Middle frontal gyrus (tissue), 1 donor: Measurements from ENCODE around the gene SRGAP1.
"Not testable (repeated sequence)": the region's sequence is repeated elsewhere in the genome, so short reads cannot be mapped to it uniquely, and the experiment has no call there.

Experiments used
- DNase-seq: peaks from one replicate; pipeline ENCODE4 v3.0.0-alpha.2; 2015; ENCODE audit warnings: low spot score; ENCODE audit errors: extremely low spot score

SRGAP1 gene

GRCh38 chr12:64004641-64005040 is 160.1 kb downstream of the SRGAP1 start:
- no peak for DNase-seq

- DNase-seq = no peak
These were observed 161.8 kb downstream of the SRGAP1 start for GRCh38 chr12:64006211-64006825.

- no peak for DNase-seq
These were observed 163.4 kb downstream of the SRGAP1 start for GRCh38 chr12:64007853-64008252.

GRCh38 chr12:64008596-64008995 is 164.1 kb downstream of the SRGAP1 start:
- no peak for DNase-seq

DNA sequence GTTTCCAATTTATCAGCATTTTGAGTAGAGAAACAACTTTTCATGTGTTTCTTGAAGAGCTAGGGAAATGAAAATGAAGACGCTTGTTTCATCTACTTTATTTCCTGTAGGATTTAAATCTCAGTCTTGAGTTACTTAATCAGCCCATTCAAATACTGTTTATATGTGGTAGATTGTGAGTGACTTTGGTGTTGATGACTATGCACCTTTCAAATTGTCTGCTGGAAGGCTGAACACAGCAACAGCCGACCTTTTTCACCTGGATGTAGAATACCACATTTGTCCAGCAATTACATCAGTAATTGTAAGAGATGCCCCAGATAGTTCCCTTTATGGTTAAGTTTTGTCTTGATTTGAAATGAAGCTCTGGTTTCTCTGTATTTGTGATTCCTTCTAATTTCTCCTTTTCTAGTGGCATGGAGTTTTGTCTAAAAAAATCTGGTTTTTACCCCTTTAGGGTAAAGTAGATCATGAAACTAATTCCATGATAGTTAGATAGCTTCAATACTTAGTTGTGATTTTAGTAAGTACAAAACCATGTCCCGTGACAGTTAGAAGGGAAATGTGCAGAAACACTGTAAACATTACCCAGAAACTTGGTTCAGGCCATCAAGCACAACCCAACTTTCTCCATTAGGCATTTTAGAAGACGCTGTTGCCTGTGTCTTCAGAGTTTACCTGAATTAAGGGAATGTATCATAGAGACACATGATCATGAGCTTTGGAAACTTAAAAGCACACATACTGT is 165.0 kb downstream of the SRGAP1 start:
- no peak for DNase-seq

DNA sequence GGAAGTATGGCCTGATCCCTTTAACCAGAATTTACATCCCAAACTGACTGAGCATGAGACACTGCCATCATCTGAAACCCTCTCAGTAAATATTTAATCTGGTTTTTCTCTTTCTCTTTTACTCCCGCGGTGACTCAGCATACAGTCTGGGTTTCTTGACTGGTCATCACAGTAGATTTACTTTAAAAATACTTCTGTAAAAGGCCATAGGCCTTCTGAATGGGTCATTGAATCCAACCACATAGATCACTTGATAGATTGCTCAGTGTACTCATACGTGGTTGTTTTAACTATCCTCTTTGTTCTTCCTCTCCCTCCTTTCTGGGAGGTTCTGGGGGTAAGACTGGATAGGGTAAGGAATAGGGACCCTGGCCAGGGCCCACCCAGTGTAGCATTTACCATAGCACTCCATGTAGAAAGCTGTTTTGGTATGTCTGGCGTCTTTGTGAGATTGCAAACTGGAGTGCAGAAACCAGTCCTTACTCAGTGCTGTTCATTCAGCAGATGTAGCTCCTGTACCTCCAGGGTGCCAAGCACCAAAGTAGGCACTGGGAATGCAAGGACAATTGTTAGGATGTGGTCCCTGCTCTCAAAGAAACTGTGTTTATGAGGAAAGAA is 165.7 kb downstream of the SRGAP1 start:
- DNase-seq = no peak

- no peak for DNase-seq
These were observed 172.0 kb downstream of the SRGAP1 start for GRCh38 chr12:64016521-64016920.

GRCh38 chr12:64018116-64018515 is 173.6 kb downstream of the SRGAP1 start:
- DNase-seq = not testable (repeated sequence)

DNA sequence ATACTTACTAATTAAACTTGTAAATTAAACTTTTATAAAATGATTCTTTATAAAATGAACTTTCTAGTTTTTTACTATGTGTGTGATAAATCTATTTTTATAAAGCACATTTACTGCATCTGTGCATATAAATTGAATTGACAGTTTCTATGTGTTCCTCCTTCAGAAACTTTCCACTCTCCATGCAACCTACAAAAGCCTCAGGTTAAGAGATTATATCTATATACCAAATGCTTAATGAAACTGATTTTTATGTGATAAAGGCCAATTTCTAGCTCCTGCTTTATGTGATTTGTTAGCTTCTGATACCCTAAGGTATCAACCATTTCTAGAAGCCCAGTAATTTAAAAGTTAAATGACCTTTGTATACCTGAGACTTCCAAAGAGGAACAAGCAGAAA is 174.0 kb downstream of the SRGAP1 start:
- DNase-seq = no peak

DNA sequence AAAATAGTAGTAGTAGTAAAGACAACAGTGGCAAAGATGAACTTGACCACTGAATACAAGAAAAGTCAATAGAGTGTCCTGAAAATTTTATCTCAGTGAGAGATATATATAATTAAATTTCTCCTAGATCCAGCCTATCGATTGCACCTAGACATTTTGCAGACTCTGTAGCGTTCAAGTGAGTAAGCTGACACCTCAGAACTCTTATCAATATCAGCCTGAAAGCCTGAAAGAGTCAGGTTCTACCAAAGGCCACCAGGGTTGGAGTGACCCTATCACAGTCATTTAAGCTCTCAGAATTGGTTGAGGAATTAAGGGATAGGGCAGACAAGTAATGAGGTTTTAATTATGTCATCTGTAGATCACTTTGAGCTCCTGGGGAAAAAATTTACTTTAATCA is 174.6 kb downstream of the SRGAP1 start:
- DNase-seq = no peak

GRCh38 chr12:64019654-64020053 is 175.2 kb downstream of the SRGAP1 start:
- no peak for DNase-seq

DNA sequence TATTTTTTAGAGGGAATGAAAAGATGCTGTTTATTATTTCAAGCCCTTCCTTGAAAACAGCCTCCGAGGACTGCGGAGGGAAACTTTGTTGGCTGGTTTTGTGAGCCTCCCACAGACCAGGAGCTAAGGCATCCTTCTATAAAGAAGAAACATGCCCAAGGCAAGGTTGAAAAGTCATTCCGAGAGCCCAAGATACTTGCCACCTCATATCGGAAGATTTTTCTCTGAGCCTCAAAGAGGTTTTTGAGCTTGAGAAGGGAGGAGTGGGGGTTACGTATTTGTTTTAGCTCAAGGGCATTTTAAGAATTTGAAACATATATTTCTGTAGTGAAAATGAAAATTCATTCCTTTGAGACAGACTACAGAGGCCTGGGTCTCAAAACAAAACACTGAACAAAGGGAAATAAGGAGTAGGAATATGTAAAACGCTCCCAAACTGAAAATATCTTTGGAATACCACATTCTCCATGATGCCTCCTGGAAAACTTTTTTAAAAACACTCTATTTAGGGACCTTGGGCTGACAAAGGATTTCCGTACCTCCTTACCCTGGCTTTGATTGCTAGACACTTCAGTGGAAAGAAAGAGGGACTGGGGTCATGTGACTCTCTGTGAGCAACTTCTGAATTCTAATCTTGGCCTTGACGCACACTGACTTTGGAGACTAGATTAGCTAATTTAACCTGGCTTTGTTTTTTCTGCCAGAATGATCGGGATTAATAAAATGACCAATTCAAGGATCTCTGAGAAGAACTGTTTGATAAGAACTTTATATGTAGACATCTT is 180.9 kb downstream of the SRGAP1 start:
- DNase-seq = no peak

DNA sequence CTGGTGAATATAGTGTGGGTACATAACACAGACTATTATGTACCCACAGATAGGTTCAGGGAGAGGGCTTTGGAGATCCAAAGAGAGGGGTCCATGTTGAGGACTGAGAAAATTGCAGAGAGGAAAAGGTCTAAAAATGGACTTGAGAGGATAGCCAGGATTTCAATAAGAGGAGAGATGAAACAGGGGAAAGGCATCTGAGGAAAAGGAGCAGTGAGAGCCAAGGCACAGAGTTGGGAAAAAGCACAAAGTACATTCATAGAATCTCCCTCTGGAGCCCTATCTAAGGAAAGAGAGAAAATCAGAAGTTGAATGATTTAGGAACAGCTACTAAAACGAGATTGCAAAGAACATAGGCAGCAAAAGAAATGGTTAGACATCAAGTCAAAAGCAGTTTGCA is 182.8 kb downstream of the SRGAP1 start:
- DNase-seq = no peak

- DNase-seq = no peak
These were observed 184.0 kb downstream of the SRGAP1 start for GRCh38 chr12:64028541-64028940.

GRCh38 chr12:64029013-64029857 is 184.7 kb downstream of the SRGAP1 start:
- DNase-seq = no peak

DNA sequence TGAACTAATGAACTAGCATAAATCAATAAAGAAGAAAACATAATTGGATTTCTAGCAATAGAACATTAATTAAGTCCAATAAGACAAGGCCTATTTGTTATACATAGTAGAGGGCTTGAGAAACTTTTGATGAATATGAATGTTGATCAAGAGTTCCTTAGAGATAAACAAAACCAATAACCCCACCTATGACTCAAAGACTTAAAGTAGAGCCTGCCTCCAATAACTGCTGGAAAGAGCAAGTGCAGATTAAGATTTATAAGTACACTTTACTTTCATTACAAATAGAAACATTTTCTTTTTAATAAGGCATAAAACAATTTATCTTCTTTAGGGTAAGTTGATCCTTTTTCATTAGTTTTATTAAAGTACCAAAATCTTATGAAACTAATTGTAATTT is 185.7 kb downstream of the SRGAP1 start:
- no peak for DNase-seq

DNA sequence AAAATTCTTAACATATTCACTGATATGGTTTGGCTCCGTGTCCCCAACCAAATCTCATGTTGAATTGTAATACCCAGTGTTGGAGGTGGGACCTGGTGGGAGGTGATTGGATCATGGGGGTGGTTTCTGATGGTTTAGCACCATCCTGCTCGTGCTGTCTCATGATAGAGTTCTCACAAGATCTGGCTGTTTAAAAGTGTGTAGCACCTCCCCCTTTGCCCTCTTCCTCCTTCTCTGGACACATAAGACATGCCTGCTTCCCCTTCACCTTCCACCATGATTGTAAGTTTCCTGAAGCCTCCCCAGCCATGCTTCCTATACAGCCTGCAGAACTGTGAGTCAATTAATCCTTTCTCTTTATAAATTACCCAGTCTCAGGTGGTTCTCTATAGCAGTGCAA is 189.6 kb downstream of the SRGAP1 start:
- not testable (repeated sequence) for DNase-seq

GRCh38 chr12:64034901-64035576 is 190.5 kb downstream of the SRGAP1 start:
- DNase-seq = no peak

DNA sequence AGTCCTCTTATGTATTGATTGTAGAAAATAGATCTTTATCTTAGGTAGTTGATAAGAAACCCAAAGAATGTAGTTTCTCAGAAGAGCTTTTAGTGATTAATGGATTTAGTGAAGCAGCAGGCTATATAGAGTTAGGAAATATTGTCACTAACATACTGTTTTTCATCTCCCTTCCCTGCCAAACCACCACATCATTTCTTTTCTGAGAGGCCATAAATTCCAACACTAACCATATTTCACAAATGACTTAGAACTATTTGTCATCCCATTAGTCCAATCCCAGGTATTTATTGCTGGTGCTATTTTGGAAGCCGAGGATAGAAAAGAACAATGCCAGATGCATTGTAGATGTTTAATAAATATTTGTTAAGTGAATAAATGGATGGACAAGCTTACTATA is 191.9 kb downstream of the SRGAP1 start:
- DNase-seq = no peak

- DNase-seq = no peak
These were observed 194.9 kb downstream of the SRGAP1 start for GRCh38 chr12:64039281-64039871.
